HepG2 (cell line): Measurements from ENCODE around the gene CD248. TPM values are rescaled to one million over a fixed set of nuclear protein-coding genes. Genes with fewer than 3 reads are reported as not detected.

Source experiments
- HBP1 ChIP-seq: IDR thresholded peaks from 2 replicates; pipeline ENCODE4 v1.6.1; 2016; ENCODE audit warnings: low read depth, control low read depth
- HMGA1 ChIP-seq: sonication (generic); formaldehyde crosslinking; conservative IDR thresholded peaks from 2 replicates; pipeline ENCODE4 v1.4.0; 2020; ENCODE audit warnings: missing genetic modification reagents
- KDM5B ChIP-seq: sonication (generic); formaldehyde crosslinking; IDR thresholded peaks from 2 replicates; pipeline ENCODE4 v1.4.0; 2020; ENCODE audit warnings: missing genetic modification reagents, mild to moderate bottlenecking, borderline replicate concordance
- LCORL ChIP-seq, 2 experiments: fragments of 450-650 bp in 1 of 2; sonication (generic) in 1 of 2; formaldehyde crosslinking in 1 of 2; IDR thresholded peaks; 2 replicates each; pipeline versions ENCODE4 v1.5.0 to v1.6.1; 2017 to 2020; ENCODE audit warnings: antibody characterized with exemption in 1 of 2, missing genetic modification reagents in 1 of 2
- MEIS2 ChIP-seq: sonication (generic); formaldehyde crosslinking; IDR thresholded peaks from 2 replicates; pipeline ENCODE4 v1.9.0; 2021; ENCODE audit warnings: mild to moderate bottlenecking, missing genetic modification reagents
- NFKBIZ ChIP-seq: IDR thresholded peaks from 2 replicates; pipeline ENCODE4 v1.6.1; 2018; ENCODE audit warnings: missing genetic modification reagents, missing compliant biosample characterization
- NR1H2 ChIP-seq: sonication (generic); formaldehyde crosslinking; IDR thresholded peaks from 2 replicates; pipeline ENCODE4 v1.8.1; 2022; ENCODE audit warnings: low read depth, missing genetic modification reagents, borderline replicate concordance
- NR2F2 ChIP-seq: IDR thresholded peaks from 2 replicates; pipeline ENCODE4 v1.6.1; 2012; ENCODE audit warnings: low read depth, inconsistent platforms, borderline replicate concordance
- NR2F6 ChIP-seq, 2 experiments: IDR thresholded peaks; 2 replicates each; pipeline ENCODE4 v1.6.1; 2016; ENCODE audit warnings: antibody characterized with exemption in 1 of 2, mild to moderate bottlenecking in 1 of 2
- SNAPC5 ChIP-seq: sonication (generic); formaldehyde crosslinking; IDR thresholded peaks from 2 replicates; pipeline ENCODE4 v1.8.1; 2023; ENCODE audit warnings: mild to moderate bottlenecking, missing genetic modification reagents, borderline replicate concordance
- TOPORS ChIP-seq: sonication (generic); formaldehyde crosslinking; IDR thresholded peaks from 2 replicates; pipeline ENCODE4 v1.8.0; 2023; ENCODE audit warnings: mild to moderate bottlenecking, missing genetic modification reagents
- UBTF ChIP-seq: sonication (generic); formaldehyde crosslinking; IDR thresholded peaks from 2 replicates; pipeline ENCODE4 v1.4.0; 2020; ENCODE audit warnings: mild to moderate bottlenecking, missing genetic modification reagents
- USF2 ChIP-seq, 2 experiments: sonication (generic) in 1 of 2; formaldehyde crosslinking in 1 of 2; IDR thresholded peaks; 2 replicates each; pipeline versions ENCODE4 v1.5.1 to v1.6.1; 2011 to 2020; ENCODE audit warnings: borderline replicate concordance in 1 of 2, low read depth in 1 of 2, low read length in 1 of 2, mild to moderate bottlenecking in 1 of 2, missing genetic modification reagents in 1 of 2, moderate library complexity in 1 of 2
- WIZ ChIP-seq: sonication (generic); formaldehyde crosslinking; IDR thresholded peaks from 2 replicates; pipeline ENCODE4 v1.5.1; 2020; ENCODE audit warnings: mild to moderate bottlenecking, missing genetic modification reagents
- ZBTB20 ChIP-seq: sonication (generic); formaldehyde crosslinking; IDR thresholded peaks from 2 replicates; pipeline ENCODE4 v1.8.1; 2023; ENCODE audit warnings: missing genetic modification reagents, low read depth, mild to moderate bottlenecking, borderline replicate concordance
- ZMYM3 ChIP-seq: sonication (generic); formaldehyde crosslinking; IDR thresholded peaks from 2 replicates; pipeline ENCODE4 v1.5.1; 2020; ENCODE audit warnings: mild to moderate bottlenecking, missing genetic modification reagents
- ZNF670 ChIP-seq: sonication (generic); formaldehyde crosslinking; IDR thresholded peaks from 2 replicates; pipeline ENCODE4 v1.8.0; 2022; ENCODE audit warnings: mild to moderate bottlenecking, missing genetic modification reagents, borderline replicate concordance
- polyA plus RNA-seq, 8 experiments: library from polyadenylated mRNA; depleted of rRNA in 3 of 8; stranded (reverse) in 7 of 8; unstranded in 1 of 8; fragments of >200 nt; fragmentation: Illumina TruSeq in 4 of 8; extraction: Trizol in 4 of 8; gene quantifications; 2 replicates each; pipeline versions ENCODE4 v1.2.1 to v1.2.3, GENCODE V29; 2011 to 2016; ENCODE audit warnings: low read depth in 4 of 8, missing spikeins in 1 of 8, mixed read lengths in 1 of 8; ENCODE audit not compliant: insufficient read depth in 1 of 8
- total RNA-seq, 5 experiments: library from RNA; depleted of rRNA; stranded (reverse); fragments of >200 nt; fragmentation: Illumina TruSeq; extraction: Trizol; gene quantifications; 2 replicates each; pipeline ENCODE4 v1.2.3, GENCODE V29; 2016; ENCODE audit warnings: low read depth in 1 of 5

The CD248 gene
- total and polyA plus RNA-seq, 2 of the 13 experiments (the other 11 are each of a cell fraction or from before 2014, with no cell fraction given) = 0.25 to 0.35 TPM

GRCh38 chr11:66282468-66283455 is 34.1 kb downstream of the CD248 start (continued):
- TF ChIP-seq UBTF (peak; percentile 38; the same call in 1 of the 2 replicates), ZMYM3 (CRISPR knock-in tag) (no peak), WIZ (CRISPR knock-in tag) (no peak), NR2F2 (no peak), USF2 (IDR thresholded peaks at IDR 0.05; ENCODE audit: low read depth, low read length) (no peak), USF2 (CRISPR knock-in tag; IDR thresholded peaks at IDR 0.05; ENCODE audit: borderline replicate concordance) (no peak), SNAPC5 (CRISPR knock-in tag) (no peak), NR1H2 (CRISPR knock-in tag) (no peak), KDM5B (CRISPR knock-in tag) (no peak), ZBTB20 (CRISPR knock-in tag) (no peak), HMGA1 (CRISPR knock-in tag) (no peak), ZNF670 (CRISPR knock-in tag) (no peak), TOPORS (CRISPR knock-in tag) (no peak), NR2F6 (IDR thresholded peaks at IDR 0.05) (no peak), NR2F6 (CRISPR knock-in tag; IDR thresholded peaks at IDR 0.05) (peak; percentile 55; the same call in 1 of the 2 replicates), LCORL (IDR thresholded peaks at IDR 0.05) (no peak), LCORL (CRISPR knock-in tag; IDR thresholded peaks at IDR 0.05) (0 out of 2 replicates have a peak, but pooled peaks have one; percentile 44), MEIS2 (no peak), HBP1 (CRISPR knock-in tag) (no peak), NFKBIZ (CRISPR knock-in tag) (peak; percentile 52; the same call in 1 of the 2 replicates)
